ENCODE results near the gene SSTR4.

Gene SSTR4

DNA sequence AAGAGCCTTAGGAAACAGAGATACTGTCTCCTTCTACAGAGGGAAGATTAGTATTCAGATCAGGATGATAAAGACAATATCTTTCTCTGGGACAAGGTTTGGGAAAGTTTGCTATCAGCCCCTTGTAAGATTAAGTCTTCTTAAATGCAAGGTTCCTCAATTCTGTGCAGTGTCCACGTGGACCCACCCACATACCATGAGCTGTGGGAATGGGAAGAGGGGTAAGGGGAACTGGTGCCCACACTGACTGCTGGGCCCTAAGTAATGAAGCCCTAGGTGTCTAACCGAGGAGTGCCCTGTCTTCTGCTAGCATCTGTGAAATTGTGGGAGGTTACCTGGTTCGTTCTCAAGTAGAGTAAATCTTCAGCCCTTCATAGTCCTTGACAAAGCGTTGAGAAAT lies 5.8 kb upstream of the SSTR4 start:
- Histone ChIP-seq H3K14ac (ENCODE audit: low read length) (no peak overlapping the region), H3K4me1 (ENCODE audit: control insufficient read depth in 2 of 2, insufficient read depth in 1 of 2, low read depth in 1 of 2, low read length in 2 of 2) (no peaks in the 10 kb centered on the region), H2BK5ac (ENCODE audit: low read length) (no peak overlapping the region), H3K23ac (ENCODE audit: low read depth, low read length, poor library complexity) (no peak overlapping the region), H2BK12ac (ENCODE audit: low read length) (peak overlapping the region; percentile 64), H2BK120ac (ENCODE audit: low read depth, low read length) (no peak overlapping the region), H4K91ac (ENCODE audit: low read depth, low read length, poor library complexity) (no peak overlapping the region), H2AFZ (ENCODE audit: low read length) (no peak overlapping the region), H3K4me3 (ENCODE audit: low read length in 2 of 2) (no peak overlapping the region), H2BK15ac (ENCODE audit: low read length) (no peak overlapping the region), H4K8ac (ENCODE audit: low read depth, low read length) (no peak overlapping the region), H2AK5ac (ENCODE audit: low read depth, low read length) (no peak overlapping the region), H3K79me1 (ENCODE audit: low read depth, low read length) (no peaks in the 10 kb centered on the region), H3K36me3 (replicated peaks in 1 of 2; ENCODE audit: control insufficient read depth in 2 of 2, insufficient read depth in 2 of 2, low read length in 2 of 2) (no peaks in the 10 kb centered on the region), H3K27ac (replicated peaks; ENCODE audit: low read length) (no peak overlapping the region), H3K18ac (ENCODE audit: low read length) (no peak overlapping the region), H3K27me3 (ENCODE audit: control insufficient read depth in 3 of 3, insufficient read depth in 3 of 3, low read depth in 1 of 3, low read length in 3 of 3) (peaks cover 0 to 5% (median 1%) of the 10 kb centered on the region in 3 experiments), H3K9me3 (replicated peaks in 1 of 2; ENCODE audit: control insufficient read depth in 2 of 2, insufficient read depth in 1 of 2, low read depth in 1 of 2, low read length in 2 of 2) (no peaks in the 10 kb centered on the region), H3K9ac (ENCODE audit: low read depth, low read length, poor library complexity) (no peak overlapping the region), H3K4me2 (ENCODE audit: insufficient read depth, low read length, poor library complexity, severe bottlenecking) (no peak overlapping the region), H3K4ac (ENCODE audit: low read length) (no peak overlapping the region)
- WGBS, 2 donors (ENCODE audit: extremely low coverage in 2 of 2, insufficient read length in 2 of 2, insufficient replicate concordance in 1 of 2), result no CpG with 5 or more reads among the region's 4 CpGs
- DNase-seq (ENCODE audit: low spot score), result no peak

- no CpG with 5 or more reads among the region's 6 CpGs for WGBS, 2 donors (ENCODE audit: extremely low coverage in 2 of 2, insufficient read length in 2 of 2, insufficient replicate concordance in 1 of 2)
- H2BK12ac ChIP-seq (ENCODE audit: low read length), result no peak overlapping the region
These were observed 3.8 kb upstream of the SSTR4 start for GRCh38 chr20:23031346-23031745.

DNA sequence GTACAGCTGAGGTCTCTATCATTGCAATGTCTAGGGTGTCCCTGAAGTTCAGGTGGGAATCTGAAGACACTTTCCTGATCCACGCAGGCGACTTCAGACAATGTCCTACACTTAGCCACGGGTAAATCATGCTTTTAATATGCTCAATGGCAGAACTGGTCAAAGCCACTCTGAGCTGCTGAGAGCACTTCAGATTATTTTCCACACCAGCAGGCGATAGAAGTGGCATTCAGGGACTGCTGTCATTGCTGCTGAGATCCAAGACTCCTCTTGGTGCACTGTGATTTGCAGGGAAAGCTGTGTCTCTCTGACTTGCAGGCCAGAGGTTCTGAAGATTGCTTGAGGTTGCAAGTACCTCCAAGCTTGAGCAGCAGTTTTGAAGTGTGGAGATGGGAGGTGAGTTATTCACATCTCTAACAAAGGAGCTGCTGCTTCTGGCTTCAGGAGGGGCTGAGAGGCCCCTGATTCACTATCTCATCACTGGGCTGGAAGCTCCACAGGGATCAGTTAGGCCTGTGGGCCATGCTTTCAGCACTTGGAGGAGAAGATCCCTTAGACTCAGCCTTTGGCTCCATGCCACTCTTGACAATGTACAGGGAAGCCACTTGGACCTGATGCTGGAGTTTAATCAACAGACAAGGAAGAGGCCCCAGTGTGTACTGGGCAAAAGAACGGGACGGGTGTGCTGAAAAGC lies 2.9 kb upstream of the SSTR4 start:
- Histone ChIP-seq H4K91ac (ENCODE audit: low read depth, low read length, poor library complexity) (no peak overlapping the region), H3K36me3 (replicated peaks in 1 of 2; ENCODE audit: control insufficient read depth in 2 of 2, insufficient read depth in 2 of 2, low read length in 2 of 2) (no peaks in the 10 kb centered on the region), H2AK5ac (ENCODE audit: low read depth, low read length) (no peak overlapping the region), H2BK15ac (ENCODE audit: low read length) (no peak overlapping the region), H3K27me3 (ENCODE audit: control insufficient read depth in 3 of 3, insufficient read depth in 3 of 3, low read depth in 1 of 3, low read length in 3 of 3) (peaks cover 4 to 33% (median 6%) of the 10 kb centered on the region in 3 experiments), H4K8ac (ENCODE audit: low read depth, low read length) (no peak overlapping the region), H2BK5ac (ENCODE audit: low read length) (no peak overlapping the region), H3K23ac (ENCODE audit: low read depth, low read length, poor library complexity) (no peak overlapping the region), H2BK120ac (ENCODE audit: low read depth, low read length) (no peak overlapping the region), H3K4me2 (ENCODE audit: insufficient read depth, low read length, poor library complexity, severe bottlenecking) (no peak overlapping the region), H3K14ac (ENCODE audit: low read length) (no peak overlapping the region), H3K18ac (ENCODE audit: low read length) (no peak overlapping the region), H3K4me1 (ENCODE audit: control insufficient read depth in 2 of 2, insufficient read depth in 1 of 2, low read depth in 1 of 2, low read length in 2 of 2) (peaks cover 0 to 3% of the 10 kb centered on the region in 2 donors), H2BK12ac (ENCODE audit: low read length) (no peak overlapping the region), H3K9me3 (replicated peaks in 1 of 2; ENCODE audit: control insufficient read depth in 2 of 2, insufficient read depth in 1 of 2, low read depth in 1 of 2, low read length in 2 of 2) (no peaks in the 10 kb centered on the region), H3K79me1 (ENCODE audit: low read depth, low read length) (no peaks in the 10 kb centered on the region), H2AFZ (ENCODE audit: low read length) (peak overlapping the region; percentile 29), H3K4ac (ENCODE audit: low read length) (no peak overlapping the region), H3K4me3 (ENCODE audit: low read length in 2 of 2) (no peak overlapping the region), H3K27ac (replicated peaks; ENCODE audit: low read length) (no peak overlapping the region), H3K9ac (ENCODE audit: low read depth, low read length, poor library complexity) (no peak overlapping the region)
- no CpG with 5 or more reads among the region's 6 CpGs for WGBS, 2 donors (ENCODE audit: extremely low coverage in 2 of 2, insufficient read length in 2 of 2, insufficient replicate concordance in 1 of 2)
- DNase-seq (ENCODE audit: low spot score), result no peak

More at GRCh38 chr20:23031346-23031745, 3.8 kb upstream of the SSTR4 start:
- peaks cover 0 to 3% of the 10 kb centered on the region in 2 donors for H3K4me1 ChIP-seq (ENCODE audit: control insufficient read depth in 2 of 2, insufficient read depth in 1 of 2, low read depth in 1 of 2, low read length in 2 of 2)
- H2BK5ac ChIP-seq (ENCODE audit: low read length), result no peak overlapping the region
- H3K9ac ChIP-seq (ENCODE audit: low read depth, low read length, poor library complexity), result no peak overlapping the region
- H3K27ac ChIP-seq (replicated peaks; ENCODE audit: low read length), result no peak overlapping the region
- H3K36me3 ChIP-seq (replicated peaks in 1 of 2; ENCODE audit: control insufficient read depth in 2 of 2, insufficient read depth in 2 of 2, low read length in 2 of 2), result no peaks in the 10 kb centered on the region
- no peak overlapping the region for H3K4ac ChIP-seq (ENCODE audit: low read length)
- H4K91ac ChIP-seq (ENCODE audit: low read depth, low read length, poor library complexity), result no peak overlapping the region
- no peak overlapping the region for H2AFZ ChIP-seq (ENCODE audit: low read length)
- no peaks in the 10 kb centered on the region for H3K9me3 ChIP-seq (replicated peaks in 1 of 2; ENCODE audit: control insufficient read depth in 2 of 2, insufficient read depth in 1 of 2, low read depth in 1 of 2, low read length in 2 of 2)
- no peak overlapping the region for H3K14ac ChIP-seq (ENCODE audit: low read length)
- H3K27me3 ChIP-seq (ENCODE audit: control insufficient read depth in 3 of 3, insufficient read depth in 3 of 3, low read depth in 1 of 3, low read length in 3 of 3), result peaks cover 4 to 25% (median 6%) of the 10 kb centered on the region in 3 experiments
- H3K18ac ChIP-seq (ENCODE audit: low read length), result no peak overlapping the region
- H2BK120ac ChIP-seq (ENCODE audit: low read depth, low read length), result no peak overlapping the region
- H2AK5ac ChIP-seq (ENCODE audit: low read depth, low read length), result no peak overlapping the region
- no peak overlapping the region for H3K4me2 ChIP-seq (ENCODE audit: insufficient read depth, low read length, poor library complexity, severe bottlenecking)
- no peak overlapping the region for H3K4me3 ChIP-seq (ENCODE audit: low read length in 2 of 2)
- H2BK15ac ChIP-seq (ENCODE audit: low read length), result no peak overlapping the region
- no peak overlapping the region for H4K8ac ChIP-seq (ENCODE audit: low read depth, low read length)
- no peak overlapping the region for H3K23ac ChIP-seq (ENCODE audit: low read depth, low read length, poor library complexity)
- no peak for DNase-seq (ENCODE audit: low spot score)
- H3K79me1 ChIP-seq (ENCODE audit: low read depth, low read length), result no peaks in the 10 kb centered on the region

DNA sequence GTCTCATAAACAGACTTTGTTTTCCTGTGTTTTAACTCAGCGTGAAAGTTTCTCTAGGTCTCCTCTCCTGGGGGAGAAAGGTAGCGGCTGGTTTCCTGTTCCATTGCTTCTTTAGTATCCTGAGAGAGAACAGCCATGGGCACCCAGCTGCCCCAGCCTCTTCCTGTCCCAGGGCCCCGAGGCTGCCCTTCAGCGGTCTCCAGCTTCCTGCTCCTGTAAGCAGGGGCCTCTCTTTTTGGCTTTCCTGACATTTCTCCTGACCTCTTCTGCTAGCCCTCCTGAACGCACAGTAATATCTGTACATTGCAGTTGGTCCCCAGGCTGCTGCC lies 2.4 kb upstream of the SSTR4 start:
- H2AFZ ChIP-seq (ENCODE audit: low read length), result peak overlapping the region; percentile 29
- no peak overlapping the region for H3K4ac ChIP-seq (ENCODE audit: low read length)
- no peak overlapping the region for H2BK5ac ChIP-seq (ENCODE audit: low read length)
- H3K18ac ChIP-seq (ENCODE audit: low read length), result no peak overlapping the region
- no peak overlapping the region for H3K4me2 ChIP-seq (ENCODE audit: insufficient read depth, low read length, poor library complexity, severe bottlenecking)
- H4K8ac ChIP-seq (ENCODE audit: low read depth, low read length), result no peak overlapping the region
- H3K23ac ChIP-seq (ENCODE audit: low read depth, low read length, poor library complexity), result no peak overlapping the region
- H3K27ac ChIP-seq (replicated peaks; ENCODE audit: low read length), result no peak overlapping the region
- H3K4me1 ChIP-seq (ENCODE audit: control insufficient read depth in 2 of 2, insufficient read depth in 1 of 2, low read depth in 1 of 2, low read length in 2 of 2), result peaks cover 0 to 3% of the 10 kb centered on the region in 2 donors
- WGBS, 2 donors (ENCODE audit: extremely low coverage in 2 of 2, insufficient read length in 2 of 2, insufficient replicate concordance in 1 of 2), result no CpG with 5 or more reads among the region's 5 CpGs
- no peaks in the 10 kb centered on the region for H3K79me1 ChIP-seq (ENCODE audit: low read depth, low read length)
- no peak overlapping the region for H3K4me3 ChIP-seq (ENCODE audit: low read length in 2 of 2)
- no peak for DNase-seq (ENCODE audit: low spot score)
- peaks cover 4 to 35% (median 6%) of the 10 kb centered on the region in 3 experiments for H3K27me3 ChIP-seq (ENCODE audit: control insufficient read depth in 3 of 3, insufficient read depth in 3 of 3, low read depth in 1 of 3, low read length in 3 of 3)
- H2BK12ac ChIP-seq (ENCODE audit: low read length), result no peak overlapping the region
- no peak overlapping the region for H2AK5ac ChIP-seq (ENCODE audit: low read depth, low read length)
- no peaks in the 10 kb centered on the region for H3K9me3 ChIP-seq (replicated peaks in 1 of 2; ENCODE audit: control insufficient read depth in 2 of 2, insufficient read depth in 1 of 2, low read depth in 1 of 2, low read length in 2 of 2)
- H4K91ac ChIP-seq (ENCODE audit: low read depth, low read length, poor library complexity), result no peak overlapping the region
- H2BK120ac ChIP-seq (ENCODE audit: low read depth, low read length), result no peak overlapping the region
- H3K36me3 ChIP-seq (replicated peaks in 1 of 2; ENCODE audit: control insufficient read depth in 2 of 2, insufficient read depth in 2 of 2, low read length in 2 of 2), result no peaks in the 10 kb centered on the region
- no peak overlapping the region for H3K14ac ChIP-seq (ENCODE audit: low read length)
- no peak overlapping the region for H2BK15ac ChIP-seq (ENCODE audit: low read length)
- no peak overlapping the region for H3K9ac ChIP-seq (ENCODE audit: low read depth, low read length, poor library complexity)

Measured in neuronal stem cell (in vitro differentiated cells).